ENCODE data around the gene PPT2. TPM values are rescaled to one million over a fixed set of nuclear protein-coding genes. Genes with fewer than 3 reads are reported as not detected.
A peak's percentile ranks its signal among the peaks of the same experiment; 100 is the strongest.

Gene PPT2
- total RNA-seq, 1 donor from 2014 or later: 40.8 TPM

DNA sequence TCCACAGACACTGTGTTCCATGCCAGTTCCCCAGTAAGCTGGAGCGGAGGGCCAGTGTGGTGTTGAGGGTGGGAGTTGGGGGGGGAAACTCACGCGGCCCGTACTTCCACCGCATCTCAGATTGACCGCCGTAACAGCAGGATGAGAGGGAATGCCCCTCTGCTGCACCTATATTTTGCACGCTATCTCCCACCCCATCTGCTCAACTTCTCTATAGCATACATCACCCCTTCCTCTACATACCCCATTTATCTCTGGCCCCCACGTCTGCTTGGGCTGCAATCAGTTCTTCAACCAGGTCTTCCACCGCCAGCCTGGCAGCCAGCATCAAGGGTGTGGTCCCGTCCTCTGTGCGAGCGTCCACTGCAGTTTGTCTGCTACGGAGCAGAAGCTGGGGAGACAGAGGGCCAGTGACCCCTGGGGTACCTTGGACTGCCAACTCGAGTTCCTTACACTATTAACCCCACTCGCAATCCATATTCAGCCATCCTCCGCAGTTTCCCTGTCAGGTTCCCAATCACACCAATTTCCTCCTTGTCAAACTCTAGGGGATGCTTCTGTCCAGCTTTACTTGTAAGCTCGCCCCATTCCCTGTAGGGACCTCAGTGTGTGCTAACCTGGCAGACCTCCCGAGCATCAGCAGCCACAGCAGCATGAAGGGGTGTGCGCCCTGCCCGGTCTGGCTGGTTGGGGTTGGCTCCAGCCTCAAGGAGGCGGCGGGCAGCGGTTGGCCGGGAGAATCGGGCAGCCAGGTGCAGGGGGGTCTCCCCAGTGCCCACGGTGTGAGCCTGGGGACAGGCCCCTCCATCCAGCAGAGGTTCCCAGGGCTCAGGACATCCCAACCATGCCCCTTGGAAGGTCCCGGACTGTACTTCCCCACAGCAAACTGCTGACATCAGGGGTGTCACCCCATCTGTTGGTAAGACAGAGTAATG lies 43.0 kb downstream of the PPT2 start:
- peak overlapping the region; percentile 100 for H3K27ac Mint-ChIP-seq (ENCODE audit: unreplicated experiment)
- no peaks in the 10 kb centered on the region for H3K9me3 Mint-ChIP-seq (ENCODE audit: unreplicated experiment)
- H3K4me3 Mint-ChIP-seq (ENCODE audit: unreplicated experiment): peak overlapping the region; percentile 96
- H3K27me3 Mint-ChIP-seq (ENCODE audit: unreplicated experiment): no peaks in the 10 kb centered on the region
- H3K4me1 Mint-ChIP-seq (ENCODE audit: unreplicated experiment): peaks cover 26% of the 10 kb centered on the region
- no peaks in the 10 kb centered on the region for H3K36me3 Mint-ChIP-seq (ENCODE audit: unreplicated experiment)
- DNase-seq (ENCODE audit: extremely low spot score, unreplicated experiment): no peak
- TF ChIP-seq, protein P1, sequence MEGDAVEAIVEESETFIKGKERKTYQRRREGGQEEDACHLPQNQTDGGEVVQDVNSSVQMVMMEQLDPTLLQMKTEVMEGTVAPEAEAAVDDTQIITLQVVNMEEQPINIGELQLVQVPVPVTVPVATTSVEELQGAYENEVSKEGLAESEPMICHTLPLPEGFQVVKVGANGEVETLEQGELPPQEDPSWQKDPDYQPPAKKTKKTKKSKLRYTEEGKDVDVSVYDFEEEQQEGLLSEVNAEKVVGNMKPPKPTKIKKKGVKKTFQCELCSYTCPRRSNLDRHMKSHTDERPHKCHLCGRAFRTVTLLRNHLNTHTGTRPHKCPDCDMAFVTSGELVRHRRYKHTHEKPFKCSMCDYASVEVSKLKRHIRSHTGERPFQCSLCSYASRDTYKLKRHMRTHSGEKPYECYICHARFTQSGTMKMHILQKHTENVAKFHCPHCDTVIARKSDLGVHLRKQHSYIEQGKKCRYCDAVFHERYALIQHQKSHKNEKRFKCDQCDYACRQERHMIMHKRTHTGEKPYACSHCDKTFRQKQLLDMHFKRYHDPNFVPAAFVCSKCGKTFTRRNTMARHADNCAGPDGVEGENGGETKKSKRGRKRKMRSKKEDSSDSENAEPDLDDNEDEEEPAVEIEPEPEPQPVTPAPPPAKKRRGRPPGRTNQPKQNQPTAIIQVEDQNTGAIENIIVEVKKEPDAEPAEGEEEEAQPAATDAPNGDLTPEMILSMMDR (IDR thresholded peaks at IDR 0.05): no peak

DNA sequence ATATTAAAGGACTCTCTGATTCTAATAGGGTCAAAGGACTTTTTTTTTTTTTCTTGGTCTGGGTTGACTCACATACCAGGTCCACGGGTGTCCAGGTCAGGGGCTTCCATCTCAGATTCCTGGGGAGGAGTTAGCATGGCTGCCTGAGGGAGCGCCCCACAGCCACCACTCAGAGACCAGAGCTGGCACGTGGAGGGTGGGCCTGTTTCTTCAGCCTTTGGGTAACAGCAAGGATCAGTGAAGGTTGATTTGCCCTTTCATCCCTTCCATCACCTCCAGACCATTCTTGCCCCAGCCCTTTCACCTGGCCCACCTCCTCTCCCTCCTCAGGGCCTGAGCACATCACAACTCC lies 44.4 kb downstream of the PPT2 start:
- Mint-ChIP-seq H3K9me3 (ENCODE audit: unreplicated experiment) (no peaks in the 10 kb centered on the region), H3K4me1 (ENCODE audit: unreplicated experiment) (peaks cover 23% of the 10 kb centered on the region), H3K27ac (ENCODE audit: unreplicated experiment) (no peak overlapping the region), H3K36me3 (ENCODE audit: unreplicated experiment) (no peaks in the 10 kb centered on the region), H3K27me3 (ENCODE audit: unreplicated experiment) (no peaks in the 10 kb centered on the region), H3K4me3 (ENCODE audit: unreplicated experiment) (no peak overlapping the region)
- TF ChIP-seq, protein P1 (IDR thresholded peaks at IDR 0.05): no peak
- no peak for DNase-seq (ENCODE audit: extremely low spot score, unreplicated experiment)

DNA sequence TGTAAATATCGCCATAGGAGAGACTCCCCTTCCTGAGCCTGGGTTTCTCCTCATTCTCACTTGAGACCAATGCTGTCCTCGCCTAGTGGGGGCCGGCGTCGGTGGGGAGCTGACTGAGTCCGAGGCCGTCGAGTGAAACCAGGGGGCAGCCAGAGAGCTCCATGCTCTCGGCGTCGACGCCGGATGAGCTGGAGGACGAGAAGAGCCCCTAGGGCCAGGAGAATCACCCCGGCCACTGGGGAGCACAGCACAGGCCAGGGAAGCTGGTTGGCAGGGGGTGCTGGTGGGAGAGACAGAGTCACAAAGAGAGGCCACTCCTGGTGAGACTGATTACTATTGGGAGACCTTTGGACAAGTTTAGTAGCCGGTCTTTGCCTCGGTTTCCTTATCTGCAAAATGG lies 44.9 kb downstream of the PPT2 start:
- Mint-ChIP-seq H3K9me3 (ENCODE audit: unreplicated experiment) (no peaks in the 10 kb centered on the region), H3K27ac (ENCODE audit: unreplicated experiment) (no peak overlapping the region), H3K4me3 (ENCODE audit: unreplicated experiment) (no peak overlapping the region), H3K4me1 (ENCODE audit: unreplicated experiment) (peaks cover 25% of the 10 kb centered on the region), H3K27me3 (ENCODE audit: unreplicated experiment) (no peaks in the 10 kb centered on the region), H3K36me3 (ENCODE audit: unreplicated experiment) (no peaks in the 10 kb centered on the region)
- DNase-seq (ENCODE audit: extremely low spot score, unreplicated experiment): no peak
- TF ChIP-seq, protein P1 (IDR thresholded peaks at IDR 0.05): no peak

DNA sequence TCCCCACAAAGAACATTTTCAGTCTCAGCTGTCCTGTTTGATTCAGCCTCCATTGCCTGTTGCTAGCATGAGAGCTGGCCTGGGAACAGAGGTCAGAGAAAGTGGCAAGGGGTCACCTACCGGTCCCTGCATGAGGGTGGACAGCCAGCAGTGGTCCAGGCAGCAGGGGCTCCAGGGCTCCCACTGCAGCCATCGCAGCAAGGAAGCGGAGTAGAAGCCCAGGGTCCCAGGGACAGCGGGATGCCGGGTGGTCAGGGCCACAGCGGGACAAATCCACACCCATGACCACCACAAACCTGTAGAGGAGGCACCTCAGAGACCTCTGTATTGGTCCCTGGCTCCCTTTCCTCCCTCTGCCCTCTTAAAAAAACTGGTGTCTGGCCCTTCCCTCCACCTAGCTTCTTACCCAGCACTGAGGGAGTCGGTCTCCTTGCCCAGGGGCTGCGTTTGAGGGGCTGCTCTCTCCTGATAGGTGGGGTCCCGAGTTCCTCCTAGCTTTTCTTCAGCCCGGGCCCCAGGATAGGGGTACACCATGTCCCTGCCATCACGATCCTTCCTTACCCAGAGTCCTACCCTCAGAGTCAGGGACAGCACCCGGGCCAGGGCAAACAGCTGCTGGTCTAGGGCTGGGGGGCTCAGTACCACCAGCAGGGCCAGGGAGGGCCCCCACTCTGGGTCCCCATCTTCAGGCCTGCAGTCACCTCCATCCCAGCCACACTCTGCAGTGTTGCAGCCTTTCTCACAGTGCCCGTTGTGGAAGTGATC lies 47.0 kb downstream of the PPT2 start:
- no peak overlapping the region for H3K4me3 Mint-ChIP-seq (ENCODE audit: unreplicated experiment)

More for the DNA sequence above, 47.0 kb downstream of the PPT2 start:
- Mint-ChIP-seq H3K4me1 (ENCODE audit: unreplicated experiment) (peaks cover 17% of the 10 kb centered on the region), H3K27me3 (ENCODE audit: unreplicated experiment) (peaks cover 8% of the 10 kb centered on the region), H3K36me3 (ENCODE audit: unreplicated experiment) (no peaks in the 10 kb centered on the region), H3K27ac (ENCODE audit: unreplicated experiment) (no peak overlapping the region), H3K9me3 (ENCODE audit: unreplicated experiment) (no peaks in the 10 kb centered on the region)
- no peak for DNase-seq (ENCODE audit: extremely low spot score, unreplicated experiment)
- TF ChIP-seq, protein P1 (IDR thresholded peaks at IDR 0.05): no peak
